Prostate gland (tissue), 2 donors: ENCODE results near the gene MESP2.

Experiments
- POLR2A ChIP-seq: fragments of 450-650 bp; IDR thresholded peaks from one replicate; pipeline ENCODE4 v1.6.1; 2016; ENCODE audit warnings: antibody characterized with exemption, mild to moderate bottlenecking
- POLR2AphosphoS5 ChIP-seq: sonication (generic); formaldehyde crosslinking; IDR thresholded peaks from one replicate; pipeline ENCODE4 v1.6.1; 2017; ENCODE audit warnings: antibody characterized with exemption
- TF ChIP-seq, protein P1 (sequence below), 4 experiments: fragments of 200-600 bp in 2 of 4; fragments of 450-650 bp in 2 of 4; sonication (generic) in 2 of 4; IDR thresholded peaks; 1 replicate in 3 of 4; 2 replicates in 1 of 4; pipeline ENCODE4 v1.5.1; 2016 to 2019; ENCODE audit warnings: antibody characterized with exemption in 4 of 4, mild to moderate bottlenecking in 2 of 4, moderate library complexity in 2 of 4

DNA sequence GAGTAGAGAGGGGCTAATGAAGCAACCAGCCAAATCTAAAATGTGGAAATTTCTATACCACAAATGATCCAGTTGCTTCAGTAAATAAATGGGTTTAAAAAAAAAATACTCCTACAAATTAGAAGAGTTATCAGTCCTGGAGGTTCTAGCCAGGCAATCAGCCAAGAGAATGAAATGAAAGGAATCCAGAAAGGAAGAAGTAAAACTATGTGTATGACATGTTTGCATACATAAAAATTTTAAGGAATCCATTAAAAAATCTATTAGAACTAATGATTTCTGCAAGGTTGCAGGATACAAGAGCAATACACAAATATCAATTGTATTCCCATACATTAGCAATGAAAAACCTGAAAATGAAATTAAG, 9.6 kb downstream of the MESP2 start:
- TF ChIP-seq POLR2A: no peak
- TF ChIP-seq, protein P1, sequence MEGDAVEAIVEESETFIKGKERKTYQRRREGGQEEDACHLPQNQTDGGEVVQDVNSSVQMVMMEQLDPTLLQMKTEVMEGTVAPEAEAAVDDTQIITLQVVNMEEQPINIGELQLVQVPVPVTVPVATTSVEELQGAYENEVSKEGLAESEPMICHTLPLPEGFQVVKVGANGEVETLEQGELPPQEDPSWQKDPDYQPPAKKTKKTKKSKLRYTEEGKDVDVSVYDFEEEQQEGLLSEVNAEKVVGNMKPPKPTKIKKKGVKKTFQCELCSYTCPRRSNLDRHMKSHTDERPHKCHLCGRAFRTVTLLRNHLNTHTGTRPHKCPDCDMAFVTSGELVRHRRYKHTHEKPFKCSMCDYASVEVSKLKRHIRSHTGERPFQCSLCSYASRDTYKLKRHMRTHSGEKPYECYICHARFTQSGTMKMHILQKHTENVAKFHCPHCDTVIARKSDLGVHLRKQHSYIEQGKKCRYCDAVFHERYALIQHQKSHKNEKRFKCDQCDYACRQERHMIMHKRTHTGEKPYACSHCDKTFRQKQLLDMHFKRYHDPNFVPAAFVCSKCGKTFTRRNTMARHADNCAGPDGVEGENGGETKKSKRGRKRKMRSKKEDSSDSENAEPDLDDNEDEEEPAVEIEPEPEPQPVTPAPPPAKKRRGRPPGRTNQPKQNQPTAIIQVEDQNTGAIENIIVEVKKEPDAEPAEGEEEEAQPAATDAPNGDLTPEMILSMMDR (IDR thresholded peaks at IDR 0.05): no peak
- TF ChIP-seq POLR2AphosphoS5: no peak
